ENCODE data around the gene AARS2. TPM values are rescaled to one million over a fixed set of nuclear protein-coding genes. Genes with fewer than 3 reads are reported as not detected.
"Not testable (repeated sequence)": the region's sequence is repeated elsewhere in the genome, so short reads cannot be mapped to it uniquely, and the experiment has no call there.

Gene AARS2
- total RNA-seq, 6 donors from 2014 or later = 11.1 to 23.0 (median 12.0) TPM

DNA sequence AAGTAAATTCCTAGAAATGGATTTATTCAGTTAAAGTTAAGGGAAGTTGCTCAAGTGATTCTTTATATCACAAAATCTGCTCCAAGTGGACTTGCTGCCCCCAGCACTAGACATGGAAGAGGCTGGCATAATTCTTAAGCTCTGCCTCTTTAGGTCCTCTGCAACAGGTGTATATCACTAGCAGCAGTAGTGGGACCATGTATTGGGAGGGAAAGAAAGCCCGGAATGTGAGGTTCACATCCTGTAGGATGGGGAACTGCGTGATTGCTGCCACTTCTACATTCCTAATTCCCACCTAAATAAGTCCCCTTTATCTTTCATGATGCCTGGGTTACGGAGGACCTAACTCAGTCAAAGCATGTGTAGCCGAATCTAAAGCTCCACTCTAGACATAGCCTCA lies 42.5 kb upstream of the AARS2 start:
- no peak overlapping the region for H3K27ac ChIP-seq
- WGBS, 2 donors = 62 to 90% methylated on average over 4 of the region's 4 CpGs
- TF ChIP-seq POLR2AphosphoS5 (IDR thresholded peaks at IDR 0.05) (no peak), EP300 (IDR thresholded peaks at IDR 0.05) (no peak)
- TF ChIP-seq, protein P1, sequence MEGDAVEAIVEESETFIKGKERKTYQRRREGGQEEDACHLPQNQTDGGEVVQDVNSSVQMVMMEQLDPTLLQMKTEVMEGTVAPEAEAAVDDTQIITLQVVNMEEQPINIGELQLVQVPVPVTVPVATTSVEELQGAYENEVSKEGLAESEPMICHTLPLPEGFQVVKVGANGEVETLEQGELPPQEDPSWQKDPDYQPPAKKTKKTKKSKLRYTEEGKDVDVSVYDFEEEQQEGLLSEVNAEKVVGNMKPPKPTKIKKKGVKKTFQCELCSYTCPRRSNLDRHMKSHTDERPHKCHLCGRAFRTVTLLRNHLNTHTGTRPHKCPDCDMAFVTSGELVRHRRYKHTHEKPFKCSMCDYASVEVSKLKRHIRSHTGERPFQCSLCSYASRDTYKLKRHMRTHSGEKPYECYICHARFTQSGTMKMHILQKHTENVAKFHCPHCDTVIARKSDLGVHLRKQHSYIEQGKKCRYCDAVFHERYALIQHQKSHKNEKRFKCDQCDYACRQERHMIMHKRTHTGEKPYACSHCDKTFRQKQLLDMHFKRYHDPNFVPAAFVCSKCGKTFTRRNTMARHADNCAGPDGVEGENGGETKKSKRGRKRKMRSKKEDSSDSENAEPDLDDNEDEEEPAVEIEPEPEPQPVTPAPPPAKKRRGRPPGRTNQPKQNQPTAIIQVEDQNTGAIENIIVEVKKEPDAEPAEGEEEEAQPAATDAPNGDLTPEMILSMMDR (IDR thresholded peaks at IDR 0.05) = no peak
- no peaks in the 10 kb centered on the region for H3K36me3 ChIP-seq
- no peak for ATAC-seq (ENCODE audit: low FRiP score in 2 of 2)
- no peak overlapping the region for H3K4me3 ChIP-seq
- H3K9me3 ChIP-seq = peaks cover 0 to 4% (median 1%) of the 10 kb centered on the region in 4 donors
- H3K4me1 ChIP-seq = no peaks in the 10 kb centered on the region
- DNase-seq = no peak
- H3K27me3 ChIP-seq = no peaks in the 10 kb centered on the region

DNA sequence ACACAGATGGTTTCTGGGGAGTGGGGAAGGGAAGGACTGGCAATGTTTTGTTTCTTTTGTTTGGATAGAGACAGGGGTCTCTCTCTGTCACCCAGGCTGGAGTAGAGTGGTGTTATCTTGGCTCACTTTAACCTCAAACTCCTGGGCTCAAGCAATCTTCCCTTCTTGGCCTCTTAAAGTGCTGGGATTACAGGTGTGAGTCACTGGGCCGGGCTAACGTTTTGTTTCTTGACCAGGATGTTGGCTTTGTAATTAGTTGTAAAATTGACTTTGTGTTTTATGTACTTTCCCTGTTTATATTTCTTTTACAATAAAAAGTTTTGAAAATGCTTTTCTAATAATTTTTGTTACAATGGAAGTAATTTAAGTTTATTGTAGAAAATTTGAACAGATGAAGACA lies 40.2 kb upstream of the AARS2 start:
- WGBS, 2 donors = 57 to 60% methylated on average over 2 of the region's 2 CpGs

DNA sequence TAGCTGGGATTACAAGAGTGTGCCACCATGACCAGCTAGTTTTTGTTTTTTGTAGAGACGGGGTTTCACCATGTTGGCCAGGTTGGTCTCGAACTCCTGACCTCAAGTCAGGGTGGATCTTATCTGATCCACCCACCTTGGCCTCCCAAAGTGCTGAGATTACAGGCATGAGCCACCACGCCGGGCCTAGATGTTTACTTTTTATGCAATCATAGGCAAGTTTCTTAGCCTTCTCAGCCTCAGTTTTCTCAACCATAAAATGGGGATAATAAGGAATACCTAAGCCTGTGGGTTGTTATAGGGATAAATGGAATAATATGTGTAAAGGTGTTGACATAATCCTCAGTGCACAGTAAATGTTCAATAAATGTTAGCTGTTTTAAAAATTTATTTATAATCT lies 39.1 kb upstream of the AARS2 start:
- H3K27me3 ChIP-seq = no peaks in the 10 kb centered on the region
- 78 to 80% methylated on average over 4 of the region's 4 CpGs for WGBS, 2 donors
- H3K9me3 ChIP-seq = peaks cover 0 to 4% (median 1%) of the 10 kb centered on the region in 4 donors
- DNase-seq (no peak), ATAC-seq (ENCODE audit: low FRiP score in 2 of 2) (no peak)
- H3K36me3 ChIP-seq = no peaks in the 10 kb centered on the region
- H3K4me1 ChIP-seq = no peaks in the 10 kb centered on the region
- H3K27ac ChIP-seq = no peak overlapping the region
- H3K4me3 ChIP-seq = no peak overlapping the region
- TF ChIP-seq POLR2AphosphoS5 (IDR thresholded peaks at IDR 0.05) (no peak), EP300 (IDR thresholded peaks at IDR 0.05) (no peak), POLR2A (IDR thresholded peaks at IDR 0.05) (no peak)
- TF ChIP-seq, protein P1 (IDR thresholded peaks at IDR 0.05) = no peak

More for the DNA sequence above, 40.2 kb upstream of the AARS2 start:
- no peak for ATAC-seq (ENCODE audit: low FRiP score in 2 of 2)
- Histone ChIP-seq H3K27me3 (no peaks in the 10 kb centered on the region), H3K36me3 (no peaks in the 10 kb centered on the region), H3K4me1 (no peaks in the 10 kb centered on the region), H3K4me3 (no peak overlapping the region), H3K27ac (no peak overlapping the region), H3K9me3 (peaks cover 0 to 4% (median 1%) of the 10 kb centered on the region in 4 donors)
- TF ChIP-seq POLR2AphosphoS5 (IDR thresholded peaks at IDR 0.05) (no peak), POLR2A (IDR thresholded peaks at IDR 0.05) (no peak), EP300 (IDR thresholded peaks at IDR 0.05) (no peak)
- TF ChIP-seq, protein P1 (IDR thresholded peaks at IDR 0.05) = no peak
- DNase-seq = no peak

DNA sequence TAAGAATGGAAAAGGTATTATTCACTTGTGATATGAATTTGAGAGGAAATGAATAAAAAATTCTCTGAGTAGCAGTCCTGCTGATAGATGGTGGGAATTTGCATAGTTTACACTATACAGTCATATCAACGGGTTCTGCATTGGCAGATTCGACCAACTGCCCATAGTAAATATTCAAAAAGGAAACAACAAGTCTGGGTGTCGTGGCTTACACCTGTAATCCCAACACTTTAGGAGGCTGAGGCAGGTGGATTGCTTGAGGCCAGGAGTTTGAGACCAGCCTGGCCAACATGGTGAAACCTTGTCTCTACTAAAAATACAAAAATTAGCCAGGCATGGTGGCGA lies 37.5 kb upstream of the AARS2 start:
- not testable (repeated sequence) for H3K36me3 ChIP-seq; H3K4me1 ChIP-seq; H3K4me3 ChIP-seq; ATAC-seq (ENCODE audit: low FRiP score in 2 of 2); H3K9me3 ChIP-seq; H3K27ac ChIP-seq; DNase-seq; H3K27me3 ChIP-seq
- 74 to 76% methylated on average over 4 of the region's 4 CpGs for WGBS, 2 donors

DNA sequence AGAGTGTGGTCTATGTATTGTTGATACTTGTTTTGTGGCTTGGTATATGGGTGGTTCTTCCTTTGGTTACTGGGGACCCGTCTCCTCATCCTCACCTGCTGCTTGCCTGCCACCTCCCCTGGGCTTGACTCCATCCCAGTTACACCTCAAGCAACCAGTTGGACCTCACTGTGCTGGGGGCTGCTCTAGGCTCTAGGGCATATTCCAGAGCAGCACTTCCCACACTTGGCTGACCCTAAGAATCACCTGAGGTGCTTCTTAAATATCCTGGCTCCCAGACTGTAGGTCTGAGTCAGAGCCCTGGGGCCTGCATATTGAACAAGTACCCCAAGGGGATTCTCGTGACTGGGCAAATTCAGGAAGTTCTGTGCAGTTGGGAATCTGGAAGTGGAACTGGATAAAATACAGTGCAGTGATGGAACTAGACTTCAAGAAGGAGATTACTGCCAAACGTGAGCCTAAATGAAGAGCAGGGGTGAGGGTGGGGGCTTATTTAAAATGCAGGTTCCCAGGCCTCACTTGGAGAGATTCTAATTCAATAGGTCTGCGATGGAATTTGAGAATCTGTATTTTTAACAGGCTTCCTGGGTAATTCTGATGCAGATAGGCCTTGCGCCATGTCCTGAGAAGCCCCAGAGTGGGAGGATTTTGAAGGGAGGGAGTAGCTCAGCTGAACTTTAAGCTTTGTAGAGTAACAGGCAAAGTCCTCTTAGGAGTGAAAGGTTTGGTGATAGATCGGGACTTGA lies 36.9 kb upstream of the AARS2 start:
- Histone ChIP-seq H3K4me1 (no peaks in the 10 kb centered on the region), H3K27ac (no peak overlapping the region), H3K9me3 (no peaks in the 10 kb centered on the region), H3K4me3 (no peak overlapping the region), H3K36me3 (no peaks in the 10 kb centered on the region), H3K27me3 (no peaks in the 10 kb centered on the region)
- DNase-seq (no peak), ATAC-seq (ENCODE audit: low FRiP score in 2 of 2) (no peak)
- TF ChIP-seq, protein P1 (IDR thresholded peaks at IDR 0.05) = no peak
- TF ChIP-seq POLR2AphosphoS5 (IDR thresholded peaks at IDR 0.05) (no peak), POLR2A (IDR thresholded peaks at IDR 0.05) (no peak), EP300 (IDR thresholded peaks at IDR 0.05) (no peak)
- 69 to 70% methylated on average over 6 of the region's 6 CpGs for WGBS, 2 donors

DNA sequence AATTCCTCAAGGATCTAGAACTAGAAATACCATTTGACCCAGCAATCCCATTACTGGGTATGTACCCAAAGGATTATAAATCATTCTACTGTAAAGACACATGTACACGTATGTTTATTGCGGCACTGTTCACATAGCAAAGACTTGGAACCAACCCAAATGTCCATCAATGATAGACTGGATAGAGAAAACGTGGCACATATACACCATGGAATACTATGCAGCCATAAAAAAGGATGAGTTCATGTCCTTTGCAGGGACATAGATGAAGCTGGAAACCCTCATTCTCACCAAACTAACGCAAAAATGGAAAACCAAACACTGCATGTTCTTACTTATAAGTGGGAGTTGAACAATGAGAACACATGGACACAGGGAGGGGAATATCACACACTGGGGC lies 33.7 kb upstream of the AARS2 start:
- not testable (repeated sequence) for ATAC-seq (ENCODE audit: low FRiP score in 2 of 2); H3K4me1 ChIP-seq; H3K36me3 ChIP-seq; H3K9me3 ChIP-seq; DNase-seq; H3K27me3 ChIP-seq; H3K27ac ChIP-seq; H3K4me3 ChIP-seq
- 71 to 88% methylated on average over 4 of the region's 4 CpGs for WGBS, 2 donors

Data from upper lobe of left lung (tissue), 6 donors.